ENCODE data around the gene MOB3B. TPM values are rescaled to one million over a fixed set of nuclear protein-coding genes. Genes with fewer than 3 reads are reported as not detected.
A peak's percentile ranks its signal among the peaks of the same experiment; 100 is the strongest.

Gene MOB3B
- total RNA-seq, 1 donor from 2014 or later: 14.8 TPM

- Mint-ChIP-seq H3K27me3 (ENCODE audit: low read depth) (no peaks in the 10 kb centered on the region), H3K27ac (no peak overlapping the region), H3K36me3 (peaks cover 3% of the 10 kb centered on the region), H3K4me1 (peaks cover 26% of the 10 kb centered on the region), H3K9me3 (no peaks in the 10 kb centered on the region), H3K4me3 (no peak overlapping the region)
- DNase-seq (ENCODE audit: low spot score in 2 of 2, unreplicated experiment in 2 of 2): no peak
- no peak for TF ChIP-seq CTCF (IDR thresholded peaks at IDR 0.05; ENCODE audit: unreplicated experiment)
Measured at GRCh38 chr9:27337236-27337635, 192.4 kb downstream of the MOB3B start.

GRCh38 chr9:27336829-27337228 is 192.8 kb downstream of the MOB3B start:
- H3K27ac Mint-ChIP-seq: no peak overlapping the region
- H3K4me1 Mint-ChIP-seq: peaks cover 26% of the 10 kb centered on the region
- DNase-seq (ENCODE audit: low spot score in 2 of 2, unreplicated experiment in 2 of 2): no peak
- TF ChIP-seq CTCF (IDR thresholded peaks at IDR 0.05; ENCODE audit: unreplicated experiment): no peak
- peaks cover 3% of the 10 kb centered on the region for H3K36me3 Mint-ChIP-seq
- no peaks in the 10 kb centered on the region for H3K27me3 Mint-ChIP-seq (ENCODE audit: low read depth)
- no peaks in the 10 kb centered on the region for H3K9me3 Mint-ChIP-seq
- H3K4me3 Mint-ChIP-seq: no peak overlapping the region

GRCh38 chr9:27336126-27336525 is 193.5 kb downstream of the MOB3B start:
- Mint-ChIP-seq H3K4me1 (peaks cover 22% of the 10 kb centered on the region), H3K9me3 (no peaks in the 10 kb centered on the region), H3K27me3 (ENCODE audit: low read depth) (no peaks in the 10 kb centered on the region), H3K27ac (no peak overlapping the region), H3K4me3 (no peak overlapping the region), H3K36me3 (no peaks in the 10 kb centered on the region)
- TF ChIP-seq CTCF (IDR thresholded peaks at IDR 0.05; ENCODE audit: unreplicated experiment): no peak
- no peak for DNase-seq (ENCODE audit: low spot score in 2 of 2, unreplicated experiment in 2 of 2)

- Mint-ChIP-seq H3K4me3 (no peak overlapping the region), H3K4me1 (peaks cover 17% of the 10 kb centered on the region), H3K27me3 (ENCODE audit: low read depth) (no peaks in the 10 kb centered on the region), H3K36me3 (peaks cover 4% of the 10 kb centered on the region), H3K27ac (no peak overlapping the region), H3K9me3 (no peaks in the 10 kb centered on the region)
- DNase-seq (ENCODE audit: low spot score in 2 of 2, unreplicated experiment in 2 of 2): no peak
- TF ChIP-seq CTCF (IDR thresholded peaks at IDR 0.05; ENCODE audit: unreplicated experiment): no peak
Measured at GRCh38 chr9:27335075-27335474, 194.5 kb downstream of the MOB3B start.

GRCh38 chr9:27333241-27334052 is 196.2 kb downstream of the MOB3B start:
- Mint-ChIP-seq H3K9me3 (no peaks in the 10 kb centered on the region), H3K4me3 (no peak overlapping the region), H3K27me3 (ENCODE audit: low read depth) (no peaks in the 10 kb centered on the region), H3K4me1 (peaks cover 17% of the 10 kb centered on the region), H3K36me3 (peaks cover 11% of the 10 kb centered on the region), H3K27ac (peak overlapping the region; percentile 60)
- DNase-seq (ENCODE audit: low spot score in 2 of 2, unreplicated experiment in 2 of 2): peak; percentile 37 to 75
- peak; percentile 89 for TF ChIP-seq CTCF (IDR thresholded peaks at IDR 0.05; ENCODE audit: unreplicated experiment)

Data from mesothelial cell of epicardium (in vitro differentiated cells).